SU-DHL-6 (cell line): Measurements from ENCODE around the gene NUP205.

Experiments
- EZH2phosphoT487 ChIP-seq: fragments of 200-600 bp; sonication (generic), shearing (Covaris generic); conservative IDR thresholded peaks from 2 replicates; pipeline ENCODE4 v1.6.1; 2018; ENCODE audit warnings: mild to moderate bottlenecking, antibody characterized with exemption, low read length, moderate library complexity, mixed read lengths
- TF ChIP-seq, protein P1 (sequence below): fragments of 200-600 bp; sonication (generic); IDR thresholded peaks from one replicate; pipeline ENCODE4 v1.5.1; 2017; ENCODE audit warnings: antibody characterized with exemption, mild to moderate bottlenecking, low read length, moderate library complexity; ENCODE audit not compliant: insufficient read depth, poor library complexity, severe bottlenecking

GRCh38 chr7:135519871-135520270 lies 37.8 kb upstream of the NUP205 start:
- TF ChIP-seq, protein P1, sequence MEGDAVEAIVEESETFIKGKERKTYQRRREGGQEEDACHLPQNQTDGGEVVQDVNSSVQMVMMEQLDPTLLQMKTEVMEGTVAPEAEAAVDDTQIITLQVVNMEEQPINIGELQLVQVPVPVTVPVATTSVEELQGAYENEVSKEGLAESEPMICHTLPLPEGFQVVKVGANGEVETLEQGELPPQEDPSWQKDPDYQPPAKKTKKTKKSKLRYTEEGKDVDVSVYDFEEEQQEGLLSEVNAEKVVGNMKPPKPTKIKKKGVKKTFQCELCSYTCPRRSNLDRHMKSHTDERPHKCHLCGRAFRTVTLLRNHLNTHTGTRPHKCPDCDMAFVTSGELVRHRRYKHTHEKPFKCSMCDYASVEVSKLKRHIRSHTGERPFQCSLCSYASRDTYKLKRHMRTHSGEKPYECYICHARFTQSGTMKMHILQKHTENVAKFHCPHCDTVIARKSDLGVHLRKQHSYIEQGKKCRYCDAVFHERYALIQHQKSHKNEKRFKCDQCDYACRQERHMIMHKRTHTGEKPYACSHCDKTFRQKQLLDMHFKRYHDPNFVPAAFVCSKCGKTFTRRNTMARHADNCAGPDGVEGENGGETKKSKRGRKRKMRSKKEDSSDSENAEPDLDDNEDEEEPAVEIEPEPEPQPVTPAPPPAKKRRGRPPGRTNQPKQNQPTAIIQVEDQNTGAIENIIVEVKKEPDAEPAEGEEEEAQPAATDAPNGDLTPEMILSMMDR, result no peak
- no peak for TF ChIP-seq EZH2phosphoT487
